Panc1 (cell line): ENCODE data around the gene CEBPA. TPM values are rescaled to one million over a fixed set of nuclear protein-coding genes. Genes with fewer than 3 reads are reported as not detected.

ENCODE experiments used
- ATAC-seq: fragments of 200-7000 bp; cut with Tn5 transposase; 2 replicates; pipeline ENCODE4 v1.9.1; 2020; ENCODE audit warnings: mild to moderate bottlenecking, moderate library complexity
- BruUV-seq: library from RNA; stranded (reverse); fragments of 400-500 nt; replicated peaks from 2 replicates; lab custom pipeline; 2021; lab: Mats Ljungman, UMichigan
- CTCF ChIA-PET: fragments of 300-600 bp; sonication (Branson Sonifier 250); formaldehyde crosslinking; loops from one replicate; lab custom pipeline; 2022; ENCODE audit warnings: antibody characterized with exemption; lab: Charles Lee
- POLR2A ChIA-PET: fragments of 300-600 bp; sonication (Branson Sonifier 250); formaldehyde crosslinking; loops from one replicate; lab custom pipeline; 2022; ENCODE audit warnings: antibody characterized with exemption; lab: Charles Lee
- DNase-seq: peaks from one replicate; pipeline ENCODE4 v3.0.0-alpha.2; 2010; ENCODE audit warnings: low read depth, low spot score
- H3K27ac ChIP-seq: 2 replicates; pipeline ENCODE4 v1.5.1; 2011; ENCODE audit warnings: mild to moderate bottlenecking, low read length, inconsistent platforms
- H3K27me3 ChIP-seq: fragments of 200-500 bp; sonication (Bioruptor generic); 2 replicates; pipeline ENCODE4 v1.6.0; 2014; ENCODE audit warnings: low read length, inconsistent platforms; ENCODE audit not compliant: control insufficient read depth, insufficient read depth
- H3K36me3 ChIP-seq: fragments of 200-500 bp; sonication (Bioruptor generic); 2 replicates; pipeline ENCODE4 v1.5.1; 2014; ENCODE audit warnings: inconsistent platforms, mild to moderate bottlenecking, low read length, moderate library complexity; ENCODE audit not compliant: control insufficient read depth, insufficient read depth
- H3K4me1 ChIP-seq: 2 replicates; pipeline ENCODE4 v1.5.1; 2011; ENCODE audit warnings: inconsistent platforms, mild to moderate bottlenecking, low read length, moderate library complexity; ENCODE audit not compliant: control insufficient read depth, insufficient read depth
- H3K4me3 ChIP-seq, 2 experiments: 2 replicates each; pipeline ENCODE4 v1.5.1; 2011 to 2012; ENCODE audit warnings: low read depth in 2 of 2, low read length in 2 of 2, mild to moderate bottlenecking in 2 of 2, inconsistent platforms in 1 of 2, moderate library complexity in 1 of 2
- H3K9me3 ChIP-seq: fragments of 200-500 bp; sonication (Bioruptor generic); 2 replicates; pipeline ENCODE4 v1.5.1; 2014; ENCODE audit warnings: low read depth, mild to moderate bottlenecking, inconsistent platforms, low read length, moderate library complexity; ENCODE audit not compliant: control insufficient read depth, insufficient read depth
- CTCF ChIP-seq: fragments of 450-650 bp; IDR thresholded peaks from 2 replicates; pipeline ENCODE4 v1.5.1; 2017; ENCODE audit warnings: mild to moderate bottlenecking
- POLR2AphosphoS5 ChIP-seq: IDR thresholded peaks from 2 replicates; pipeline ENCODE4 v1.6.1; 2012; ENCODE audit warnings: mild to moderate bottlenecking, low read depth, low read length, moderate library complexity
- REST ChIP-seq, 2 experiments: IDR thresholded peaks; 2 replicates each; pipeline ENCODE4 v1.6.1; 2011 to 2012; ENCODE audit warnings: low read depth in 2 of 2, control low read depth in 1 of 2, low read length in 1 of 2, mild to moderate bottlenecking in 1 of 2, moderate library complexity in 1 of 2; ENCODE audit not compliant: insufficient read depth in 1 of 2
- SIN3A ChIP-seq: IDR thresholded peaks from 2 replicates; pipeline ENCODE4 v1.6.1; 2012; ENCODE audit warnings: low read depth, mild to moderate bottlenecking, low read length, moderate library complexity, borderline replicate concordance; ENCODE audit not compliant: insufficient read depth
- TCF7L2 ChIP-seq: IDR thresholded peaks from 2 replicates; pipeline ENCODE4 v1.6.1; 2011; ENCODE audit warnings: mild to moderate bottlenecking, low read depth, low read length, inconsistent platforms
- in situ Hi-C: cut with HindIII; loops from 2 replicates; pipeline ENCODE4 v1.10.0; 2016; ENCODE audit warnings: low sequenced_read_pairs, low pct_unique_long_range_greater_than_20kb
- intact Hi-C: fragments of 100-400 bp; cut with micrococcal nuclease; formaldehyde crosslinking; loops from one replicate; pipeline ENCODE4 v1.10.0; 2022; ENCODE audit not compliant: unreplicated experiment
- total RNA-seq: library from RNA; stranded (reverse); gene quantifications from one replicate; pipeline ENCODE4 v1.2.1, GENCODE V29; 2021; ENCODE audit not compliant: unreplicated experiment

CEBPA gene
- total RNA-seq, 1 experiment from 2014 or later: 1.6 TPM

- no peak overlapping the region for H3K4me3 ChIP-seq
- intact Hi-C loops: no loop called here
- no peaks in the 10 kb centered on the region for H3K9me3 ChIP-seq
- in situ Hi-C loops: no loop called here
- H3K27me3 ChIP-seq: no peaks in the 10 kb centered on the region
- no peak for DNase-seq
- POLR2A ChIA-PET: interaction anchor here (0.7 kb wide), 1 partner anchor 680 kb away, joined by 5 read pairs; no protein-coding TSS in a partner anchor
- H3K4me1 ChIP-seq: no peaks in the 10 kb centered on the region; the same call in 1 of the 2 replicates
- no peak overlapping the region for H3K27ac ChIP-seq
- no peak for ATAC-seq
- TF ChIP-seq SIN3A: no peak
- no peak for TF ChIP-seq POLR2AphosphoS5
- no peak for TF ChIP-seq CTCF
- no peaks in the 10 kb centered on the region for H3K36me3 ChIP-seq
- no TSS peak for BruUV-seq
- CTCF ChIA-PET: no interaction called here
These were observed 31.9 kb upstream of the CEBPA start for GRCh38 chr19:33334271-33334670.

GRCh38 chr19:33333642-33334041, 31.3 kb upstream of the CEBPA start:
- in situ Hi-C loops (no loop called here), intact Hi-C loops (no loop called here)
- POLR2A ChIA-PET: interaction anchor here (0.7 kb wide), 1 partner anchor 680 kb away, joined by 5 read pairs; no protein-coding TSS in a partner anchor
- Histone ChIP-seq H3K4me1 (no peaks in the 10 kb centered on the region), H3K27me3 (no peaks in the 10 kb centered on the region), H3K36me3 (no peaks in the 10 kb centered on the region), H3K27ac (no peak overlapping the region), H3K4me3 (no peak overlapping the region), H3K9me3 (no peaks in the 10 kb centered on the region)
- no peak for TF ChIP-seq POLR2AphosphoS5
- no peak for TF ChIP-seq TCF7L2
- TF ChIP-seq CTCF: no peak
- no peak for TF ChIP-seq REST (IDR thresholded peaks at IDR 0.05; ENCODE audit: insufficient read depth in 1 of 2, low read depth in 2 of 2, low read length in 1 of 2)
- TF ChIP-seq SIN3A: no peak
- BruUV-seq: no TSS peak
- no peak for DNase-seq
- CTCF ChIA-PET: no interaction called here
- no peak for ATAC-seq
